ENCODE measurements around the gene PACSIN2. TPM values are rescaled to one million over a fixed set of nuclear protein-coding genes. Genes with fewer than 3 reads are reported as not detected.
A peak's percentile ranks its signal among the peaks of the same experiment; 100 is the strongest.

The PACSIN2 gene
- total RNA-seq, 1 donor from 2014 or later = 93.7 TPM

DNA sequence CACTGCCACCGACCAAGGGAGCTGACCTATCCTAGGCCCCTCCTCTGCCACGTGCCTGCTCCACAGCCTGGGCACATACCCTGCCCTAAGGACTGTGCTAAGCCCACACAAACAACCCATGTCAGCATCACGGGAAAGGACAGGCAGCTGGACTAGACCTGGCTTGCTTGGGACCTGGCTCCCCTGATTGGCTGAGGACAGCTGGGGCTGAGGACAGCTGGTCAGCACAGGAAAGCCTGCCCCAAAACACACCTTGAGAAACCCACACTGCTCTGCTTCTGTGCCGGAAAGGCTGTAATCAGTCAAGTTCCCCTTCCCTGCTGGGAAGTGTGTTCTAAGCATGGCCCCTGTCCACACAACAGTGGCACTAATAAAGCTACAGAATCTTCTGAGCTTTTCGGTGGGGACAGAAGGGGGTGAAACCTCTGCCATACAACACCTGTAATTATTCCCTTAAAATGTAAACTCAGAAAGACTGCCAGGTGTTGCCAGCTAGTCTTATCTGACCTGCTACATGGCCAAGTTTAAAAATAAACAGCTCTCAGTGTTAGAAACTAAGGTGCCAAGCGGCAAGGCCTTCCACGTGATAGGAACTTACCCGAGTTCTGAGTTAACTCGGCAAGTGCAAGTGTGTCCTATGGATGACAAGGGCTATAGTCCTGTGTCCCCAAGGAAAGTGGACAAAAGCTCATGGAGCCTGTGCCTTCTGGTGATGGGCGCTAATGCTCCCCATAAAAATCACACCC is 122.2 kb downstream of the PACSIN2 start:
- Mint-ChIP-seq H3K36me3 (ENCODE audit: low read depth, unreplicated experiment) (peaks cover 22% of the 10 kb centered on the region), H3K27ac (ENCODE audit: unreplicated experiment) (no peak overlapping the region), H3K4me1 (ENCODE audit: unreplicated experiment) (peaks cover 28% of the 10 kb centered on the region), H3K9me3 (ENCODE audit: unreplicated experiment) (no peaks in the 10 kb centered on the region), H3K4me3 (ENCODE audit: unreplicated experiment) (no peak overlapping the region), H3K27me3 (ENCODE audit: unreplicated experiment) (no peaks in the 10 kb centered on the region)
- no peak for DNase-seq (ENCODE audit: low spot score)
- TF ChIP-seq, protein P1, sequence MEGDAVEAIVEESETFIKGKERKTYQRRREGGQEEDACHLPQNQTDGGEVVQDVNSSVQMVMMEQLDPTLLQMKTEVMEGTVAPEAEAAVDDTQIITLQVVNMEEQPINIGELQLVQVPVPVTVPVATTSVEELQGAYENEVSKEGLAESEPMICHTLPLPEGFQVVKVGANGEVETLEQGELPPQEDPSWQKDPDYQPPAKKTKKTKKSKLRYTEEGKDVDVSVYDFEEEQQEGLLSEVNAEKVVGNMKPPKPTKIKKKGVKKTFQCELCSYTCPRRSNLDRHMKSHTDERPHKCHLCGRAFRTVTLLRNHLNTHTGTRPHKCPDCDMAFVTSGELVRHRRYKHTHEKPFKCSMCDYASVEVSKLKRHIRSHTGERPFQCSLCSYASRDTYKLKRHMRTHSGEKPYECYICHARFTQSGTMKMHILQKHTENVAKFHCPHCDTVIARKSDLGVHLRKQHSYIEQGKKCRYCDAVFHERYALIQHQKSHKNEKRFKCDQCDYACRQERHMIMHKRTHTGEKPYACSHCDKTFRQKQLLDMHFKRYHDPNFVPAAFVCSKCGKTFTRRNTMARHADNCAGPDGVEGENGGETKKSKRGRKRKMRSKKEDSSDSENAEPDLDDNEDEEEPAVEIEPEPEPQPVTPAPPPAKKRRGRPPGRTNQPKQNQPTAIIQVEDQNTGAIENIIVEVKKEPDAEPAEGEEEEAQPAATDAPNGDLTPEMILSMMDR (IDR thresholded peaks at IDR 0.05; ENCODE audit: unreplicated experiment) = no peak

DNA sequence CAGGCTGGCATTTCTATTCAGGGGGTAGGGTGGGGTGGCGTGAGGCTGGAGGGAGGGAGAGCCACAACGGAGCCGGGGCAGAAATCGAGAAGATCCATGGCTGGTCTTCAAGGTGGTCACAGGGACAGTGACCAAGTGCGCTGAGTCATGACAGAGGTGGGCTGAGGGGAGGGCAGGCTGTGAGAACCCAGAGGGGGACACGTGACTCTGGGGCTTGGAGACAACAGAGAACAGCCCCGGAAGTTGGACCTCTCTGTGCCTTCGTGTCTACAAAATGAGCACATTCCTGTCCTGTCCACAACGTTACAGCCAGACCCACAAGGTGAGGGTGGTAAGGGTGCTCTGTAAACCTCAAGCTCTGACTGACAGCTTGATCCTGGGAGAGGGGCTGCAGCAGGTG is 122.8 kb downstream of the PACSIN2 start:
- no peak overlapping the region for H3K4me3 Mint-ChIP-seq (ENCODE audit: unreplicated experiment)
- no peaks in the 10 kb centered on the region for H3K27me3 Mint-ChIP-seq (ENCODE audit: unreplicated experiment)
- no peaks in the 10 kb centered on the region for H3K9me3 Mint-ChIP-seq (ENCODE audit: unreplicated experiment)
- H3K27ac Mint-ChIP-seq (ENCODE audit: unreplicated experiment) = no peak overlapping the region
- H3K4me1 Mint-ChIP-seq (ENCODE audit: unreplicated experiment) = peaks cover 24% of the 10 kb centered on the region
- no peak for DNase-seq (ENCODE audit: low spot score)
- TF ChIP-seq, protein P1 (IDR thresholded peaks at IDR 0.05; ENCODE audit: unreplicated experiment) = no peak
- H3K36me3 Mint-ChIP-seq (ENCODE audit: low read depth, unreplicated experiment) = peaks cover 28% of the 10 kb centered on the region

DNA sequence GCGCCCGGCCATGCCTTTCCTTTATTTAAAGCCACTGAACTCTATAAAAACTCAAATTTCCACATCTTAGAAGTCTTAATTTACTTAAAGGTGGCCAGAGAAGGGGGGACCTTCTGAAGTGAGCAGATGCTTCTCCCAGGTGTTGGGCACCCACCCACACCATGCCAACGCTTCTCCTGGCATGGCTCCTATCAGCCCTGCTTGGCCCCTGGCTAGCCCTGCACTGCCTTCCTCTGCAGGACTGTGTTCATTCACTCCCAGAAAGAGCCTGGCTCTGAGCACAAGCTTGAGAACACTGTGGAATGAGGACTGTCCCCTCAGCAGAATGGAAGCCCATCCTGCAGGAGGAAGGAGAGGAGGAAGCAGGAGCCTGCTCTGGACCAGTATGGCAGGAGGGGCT is 123.3 kb downstream of the PACSIN2 start:
- peaks cover 28% of the 10 kb centered on the region for H3K36me3 Mint-ChIP-seq (ENCODE audit: low read depth, unreplicated experiment)
- no peak overlapping the region for H3K27ac Mint-ChIP-seq (ENCODE audit: unreplicated experiment)
- H3K4me1 Mint-ChIP-seq (ENCODE audit: unreplicated experiment) = peaks cover 24% of the 10 kb centered on the region
- H3K9me3 Mint-ChIP-seq (ENCODE audit: unreplicated experiment) = no peaks in the 10 kb centered on the region
- H3K4me3 Mint-ChIP-seq (ENCODE audit: unreplicated experiment) = no peak overlapping the region
- no peaks in the 10 kb centered on the region for H3K27me3 Mint-ChIP-seq (ENCODE audit: unreplicated experiment)
- TF ChIP-seq, protein P1 (IDR thresholded peaks at IDR 0.05; ENCODE audit: unreplicated experiment) = no peak
- DNase-seq (ENCODE audit: low spot score) = no peak

DNA sequence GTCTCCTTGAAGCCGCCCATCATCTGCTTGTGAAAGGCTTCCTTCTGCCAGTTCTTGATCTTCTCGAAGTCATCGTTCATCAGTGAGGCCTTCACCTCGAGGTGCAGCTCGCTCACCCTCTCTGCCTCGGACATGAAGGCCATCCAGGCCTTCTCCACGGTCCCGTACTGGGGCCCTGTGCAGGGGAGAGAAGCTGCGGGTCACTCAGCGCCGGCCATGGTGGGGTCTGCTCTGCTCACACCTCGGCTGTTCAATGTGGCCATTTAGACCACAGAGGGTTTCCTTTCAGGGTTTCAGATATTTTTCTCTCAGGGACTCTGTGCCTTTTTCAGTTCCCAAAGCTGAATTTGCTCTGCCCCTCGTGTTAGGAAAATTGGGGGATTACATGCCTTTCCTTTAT is 123.9 kb downstream of the PACSIN2 start:
- Mint-ChIP-seq H3K36me3 (ENCODE audit: low read depth, unreplicated experiment) (peaks cover 30% of the 10 kb centered on the region), H3K27me3 (ENCODE audit: unreplicated experiment) (no peaks in the 10 kb centered on the region), H3K9me3 (ENCODE audit: unreplicated experiment) (no peaks in the 10 kb centered on the region), H3K27ac (ENCODE audit: unreplicated experiment) (no peak overlapping the region), H3K4me3 (ENCODE audit: unreplicated experiment) (no peak overlapping the region), H3K4me1 (ENCODE audit: unreplicated experiment) (peaks cover 20% of the 10 kb centered on the region)
- DNase-seq (ENCODE audit: low spot score) = no peak
- TF ChIP-seq, protein P1 (IDR thresholded peaks at IDR 0.05; ENCODE audit: unreplicated experiment) = no peak

DNA sequence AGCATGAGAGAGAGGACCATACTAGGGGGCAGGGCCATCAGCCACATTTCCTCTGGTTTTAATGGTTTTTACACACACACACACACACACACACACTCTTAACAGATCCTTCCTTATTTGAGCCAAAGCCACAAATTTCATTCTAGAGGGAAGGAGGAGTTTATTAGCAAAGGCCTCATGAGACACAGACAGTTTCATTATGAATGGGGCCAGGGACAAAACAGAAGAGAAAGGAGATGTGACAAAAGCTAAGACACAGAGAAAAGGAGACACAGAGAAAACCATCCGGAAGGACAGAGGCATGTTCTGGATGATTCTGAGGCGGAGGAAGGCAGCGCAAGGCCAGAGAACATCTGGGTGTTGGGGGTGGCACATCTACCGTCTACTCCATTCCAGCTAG is 125.6 kb downstream of the PACSIN2 start:
- H3K36me3 Mint-ChIP-seq (ENCODE audit: low read depth, unreplicated experiment) = peaks cover 36% of the 10 kb centered on the region
- H3K4me1 Mint-ChIP-seq (ENCODE audit: unreplicated experiment) = peaks cover 5% of the 10 kb centered on the region
- peak overlapping the region; percentile 28 for H3K27ac Mint-ChIP-seq (ENCODE audit: unreplicated experiment)
- H3K9me3 Mint-ChIP-seq (ENCODE audit: unreplicated experiment) = no peaks in the 10 kb centered on the region
- H3K4me3 Mint-ChIP-seq (ENCODE audit: unreplicated experiment) = peak overlapping the region; percentile 44
- no peaks in the 10 kb centered on the region for H3K27me3 Mint-ChIP-seq (ENCODE audit: unreplicated experiment)
- TF ChIP-seq, protein P1 (IDR thresholded peaks at IDR 0.05; ENCODE audit: unreplicated experiment) = no peak
- no peak for DNase-seq (ENCODE audit: low spot score)

All from endothelial cell (in vitro differentiated cells).